ENCODE data around the gene GABRA5. TPM values are rescaled to one million over a fixed set of nuclear protein-coding genes. Genes with fewer than 3 reads are reported as not detected.

GABRA5 gene
- total and polyA plus RNA-seq, 2 of the 4 experiments (the other 2 are of a cell fraction): 4.0 to 7.3 TPM

- Histone ChIP-seq H4K8ac (ENCODE audit: low read depth in 2 of 2, low read length in 2 of 2) (no peak overlapping the region), H3K9me1 (ENCODE audit: insufficient read depth, low read length) (no peaks in the 10 kb centered on the region), H3K27ac (ENCODE audit: insufficient read depth, low read length) (no peak overlapping the region), H3K27me3 (ENCODE audit: control insufficient read depth, insufficient read depth, low read length) (no peaks in the 10 kb centered on the region), H3K4me2 (ENCODE audit: low read depth, low read length) (no peak overlapping the region), H3K9me3 (ENCODE audit: control insufficient read depth, insufficient read depth, low read length) (peaks cover 35% of the 10 kb centered on the region), H3K56ac (ENCODE audit: extremely low read depth, insufficient read depth, low read length) (no peak overlapping the region), H2BK20ac (ENCODE audit: low read depth, low read length) (no peak overlapping the region), H2AFZ (replicated peaks; ENCODE audit: low read length, poor library complexity) (no peak overlapping the region), H3K4me3 (ENCODE audit: insufficient read depth, low read depth, low read length) (no peak overlapping the region), H3K14ac (replicated peaks; ENCODE audit: low read depth, low read length) (no peak overlapping the region), H2AK9ac (replicated peaks; ENCODE audit: low read depth, low read length, poor library complexity) (no peak overlapping the region), H2BK15ac (ENCODE audit: low read depth, low read length) (no peak overlapping the region), H3K4ac (ENCODE audit: low read depth, low read length) (no peak overlapping the region), H3K79me1 (ENCODE audit: low read depth in 1 of 2, low read length in 2 of 2) (no peaks in the 10 kb centered on the region), H4K5ac (ENCODE audit: low read depth, low read length) (no peak overlapping the region), H3K36me3 (ENCODE audit: control insufficient read depth, insufficient read depth, low read length) (no peaks in the 10 kb centered on the region), H3K18ac (ENCODE audit: low read depth, low read length) (no peak overlapping the region), H2BK120ac (ENCODE audit: low read depth, low read length) (no peak overlapping the region), H3K23ac (ENCODE audit: low read depth, low read length) (no peak overlapping the region), H2AK5ac (ENCODE audit: low read depth, low read length) (no peak overlapping the region), H4K20me1 (ENCODE audit: insufficient read depth, low read length) (no peaks in the 10 kb centered on the region), H4K91ac (ENCODE audit: insufficient read depth, low read depth, low read length) (no peak overlapping the region), H3K4me1 (ENCODE audit: control insufficient read depth, insufficient read depth, low read length) (no peaks in the 10 kb centered on the region), H2BK5ac (ENCODE audit: low read depth, low read length, poor library complexity, severe bottlenecking) (no peak overlapping the region), H3K9ac (ENCODE audit: low read depth, low read length) (no peak overlapping the region)
- in situ Hi-C loops (cut with MboI; ENCODE audit: low sequenced_read_pairs): no loop called here
- TF ChIP-seq CTCF (conservative IDR thresholded peaks at IDR 0.05; ENCODE audit: low read depth, low read length): no peak
- TF ChIP-seq RCOR1 (IDR thresholded peaks at IDR 0.05; ENCODE audit: insufficient replicate concordance, low read length): no peak
- TF ChIP-seq ELK1 (IDR thresholded peaks at IDR 0.05; ENCODE audit: borderline replicate concordance, low read depth, low read length): no peak
- TF ChIP-seq CEBPB (IDR thresholded peaks at IDR 0.05; ENCODE audit: low read depth, low read length): no peak
- TF ChIP-seq MXI1 (IDR thresholded peaks at IDR 0.05; ENCODE audit: borderline replicate concordance, low read depth, low read length): no peak
- TF ChIP-seq SMC3 (IDR thresholded peaks at IDR 0.05; ENCODE audit: low read depth, low read length): no peak
- TF ChIP-seq POLR2A (IDR thresholded peaks at IDR 0.05; ENCODE audit: low read depth, low read length): no peak
- no peak for TF ChIP-seq BHLHE40 (IDR thresholded peaks at IDR 0.05; ENCODE audit: low read depth, low read length)
- no peak for TF ChIP-seq CHD1 (IDR thresholded peaks at IDR 0.05; ENCODE audit: low read depth, low read length)
- TF ChIP-seq FOS (IDR thresholded peaks at IDR 0.05; ENCODE audit: low read depth, low read length): no peak
- TF ChIP-seq NFE2L2 (IDR thresholded peaks at IDR 0.05; ENCODE audit: low read depth, low read length): no peak
- TF ChIP-seq RAD21 (IDR thresholded peaks at IDR 0.05; ENCODE audit: low read length): no peak
- no peak for TF ChIP-seq RFX5 (IDR thresholded peaks at IDR 0.05; ENCODE audit: low read depth, low read length)
- no peak for TF ChIP-seq MAFK (IDR thresholded peaks at IDR 0.05; ENCODE audit: low read depth, low read length)
- TF ChIP-seq MAZ (IDR thresholded peaks at IDR 0.05; ENCODE audit: borderline replicate concordance, low read depth, low read length): no peak
- no peak for TF ChIP-seq USF2 (IDR thresholded peaks at IDR 0.05; ENCODE audit: low read depth, low read length)
- intact Hi-C loops (cut with micrococcal nuclease): no loop called here
- DNase-seq: no peak
- WGBS, 2 experiments (ENCODE audit: extremely low coverage in 2 of 2, insufficient read length in 1 of 2): 29% methylated on average over 1 of the region's 5 CpGs; no CpG with 5 or more reads in 1 of the 2 experiments
- dilution Hi-C loops (cut with HindIII; ENCODE audit: low sequenced_read_pairs, unreplicated experiment): no loop called here
- POLR2A ChIA-PET (ENCODE audit: unreplicated experiment): no interaction called here
- no TSS peak for BruUV-seq (replicated peaks)
- ATAC-seq (ENCODE audit: low read depth): no peak
- CTCF ChIA-PET: no interaction called here
Observed at GRCh38 chr15:26936502-26936901, 69.6 kb downstream of the GABRA5 start.

Measured in IMR-90 (cell line).